Neuron (in vitro differentiated cells): Measurements from ENCODE around the gene TNPO1.
A peak's percentile ranks its signal among the peaks of the same experiment; 100 is the strongest.

ENCODE experiments used
- H2AFZ ChIP-seq: one replicate; pipeline ENCODE4 v1.6.1; 2013; ENCODE audit warnings: low read depth, mild to moderate bottlenecking, inconsistent platforms, low read length, moderate library complexity
- H3K27me3 ChIP-seq: one replicate; pipeline ENCODE4 v1.6.1; 2013; ENCODE audit warnings: low read length; ENCODE audit not compliant: insufficient read depth
- H3K36me3 ChIP-seq: one replicate; pipeline ENCODE4 v1.6.1; 2013; ENCODE audit warnings: low read length; ENCODE audit not compliant: insufficient read depth
- H3K4me1 ChIP-seq: one replicate; pipeline ENCODE4 v1.6.1; 2013; ENCODE audit warnings: low read length; ENCODE audit not compliant: insufficient read depth
- H3K4me3 ChIP-seq: 2 replicates; pipeline ENCODE4 v1.5.1; 2013; ENCODE audit warnings: mild to moderate bottlenecking, low read length, moderate library complexity
- H3K9me3 ChIP-seq: one replicate; pipeline ENCODE4 v1.6.1; 2013; ENCODE audit warnings: low read length

Gene TNPO1

GRCh38 chr5:72848474-72849428 is 32.3 kb downstream of the TNPO1 start:
- H3K4me3 ChIP-seq = peak overlapping the region; percentile 94
- H2AFZ ChIP-seq = peak overlapping the region; percentile 12
- H3K36me3 ChIP-seq = peaks cover 28% of the 10 kb centered on the region
- no peaks in the 10 kb centered on the region for H3K27me3 ChIP-seq
- peaks cover 26% of the 10 kb centered on the region for H3K4me1 ChIP-seq
- no peaks in the 10 kb centered on the region for H3K9me3 ChIP-seq

GRCh38 chr5:72849546-72849945 is 33.1 kb downstream of the TNPO1 start:
- Histone ChIP-seq H2AFZ (no peak overlapping the region), H3K4me3 (peak overlapping the region; percentile 94), H3K36me3 (peaks cover 35% of the 10 kb centered on the region), H3K27me3 (no peaks in the 10 kb centered on the region), H3K9me3 (no peaks in the 10 kb centered on the region), H3K4me1 (peaks cover 26% of the 10 kb centered on the region)

DNA sequence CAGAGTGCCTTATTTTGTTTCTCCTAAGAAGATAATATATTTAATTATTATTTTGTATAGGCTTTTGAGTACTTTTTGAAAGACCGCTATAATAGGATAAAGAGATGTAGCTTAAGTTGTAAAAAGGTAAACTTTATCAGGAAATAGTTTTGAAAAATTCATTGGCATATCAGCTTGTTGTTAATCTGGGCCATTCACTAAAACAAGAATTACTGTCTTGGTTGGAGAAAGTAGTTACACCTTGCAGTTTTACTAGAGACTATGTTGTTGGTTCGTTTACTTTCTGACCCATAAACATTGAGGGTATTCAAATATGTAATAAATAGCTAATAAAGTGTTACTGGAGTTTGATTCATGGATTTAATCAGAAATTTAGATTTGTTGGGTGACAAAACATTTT is 33.7 kb downstream of the TNPO1 start:
- H2AFZ ChIP-seq = no peak overlapping the region
- no peaks in the 10 kb centered on the region for H3K9me3 ChIP-seq
- H3K4me3 ChIP-seq = peak overlapping the region; percentile 94
- no peaks in the 10 kb centered on the region for H3K27me3 ChIP-seq
- H3K4me1 ChIP-seq = peaks cover 26% of the 10 kb centered on the region
- peaks cover 40% of the 10 kb centered on the region for H3K36me3 ChIP-seq

DNA sequence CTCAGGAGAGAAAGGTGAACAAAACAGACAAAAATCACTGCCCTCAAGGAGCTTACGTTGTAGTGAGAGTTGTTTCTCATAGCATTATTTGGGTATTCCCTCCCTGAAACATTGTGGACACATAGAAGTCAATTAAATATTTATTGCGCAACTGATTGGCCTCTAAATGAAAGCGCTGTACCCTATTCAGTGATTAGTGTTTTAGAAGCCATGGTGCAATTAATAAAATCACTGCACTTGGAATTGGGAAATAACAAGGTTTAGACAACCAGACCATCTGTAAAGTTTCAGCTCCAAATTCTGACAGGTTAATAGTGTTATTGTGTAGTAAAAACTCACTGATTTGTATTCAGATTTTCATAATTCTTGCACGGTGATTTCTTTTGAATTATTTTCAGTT is 35.9 kb downstream of the TNPO1 start:
- Histone ChIP-seq H3K9me3 (no peaks in the 10 kb centered on the region), H2AFZ (no peak overlapping the region), H3K36me3 (peaks cover 61% of the 10 kb centered on the region), H3K4me1 (peaks cover 26% of the 10 kb centered on the region), H3K27me3 (no peaks in the 10 kb centered on the region), H3K4me3 (no peak overlapping the region)

DNA sequence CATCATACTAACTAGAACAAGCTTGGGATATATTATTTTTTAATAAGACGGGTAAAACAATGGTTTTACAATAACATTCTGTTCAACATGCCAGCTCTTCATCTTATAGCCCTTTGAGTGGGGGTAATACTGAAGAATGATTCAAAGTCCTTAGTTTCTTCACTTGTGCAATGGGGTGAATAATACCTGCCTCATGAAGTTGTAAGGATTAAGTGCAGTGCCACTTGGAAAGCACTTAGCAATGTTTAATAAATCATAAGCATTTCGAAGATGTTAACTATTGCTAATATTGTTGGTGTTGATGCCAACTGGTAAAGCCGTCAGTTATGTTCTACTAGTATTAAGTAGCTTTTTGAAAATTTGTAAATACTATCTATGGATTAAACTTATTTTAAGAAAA is 38.0 kb downstream of the TNPO1 start:
- no peak overlapping the region for H3K4me3 ChIP-seq
- no peaks in the 10 kb centered on the region for H3K27me3 ChIP-seq
- H2AFZ ChIP-seq = no peak overlapping the region
- peaks cover 22% of the 10 kb centered on the region for H3K4me1 ChIP-seq
- peaks cover 75% of the 10 kb centered on the region for H3K36me3 ChIP-seq
- no peaks in the 10 kb centered on the region for H3K9me3 ChIP-seq

DNA sequence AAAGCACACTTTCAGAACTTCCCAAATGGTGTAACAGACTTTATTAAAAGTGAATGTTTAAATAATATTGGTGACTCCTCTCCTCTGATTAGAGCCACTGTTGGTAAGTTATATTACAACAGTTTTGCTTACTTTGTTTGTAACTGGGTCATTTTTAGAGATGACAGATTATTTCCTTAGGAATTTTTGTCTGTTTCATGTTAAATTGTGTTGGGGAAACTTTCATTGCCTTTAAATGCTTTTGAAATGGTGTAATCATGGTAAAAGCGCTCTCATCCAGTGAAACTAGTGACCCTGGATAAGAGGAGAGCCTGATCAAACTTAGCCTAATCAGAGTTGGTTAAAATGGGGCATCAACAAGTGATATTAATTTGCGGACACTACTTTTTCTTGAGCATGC is 39.4 kb downstream of the TNPO1 start:
- Histone ChIP-seq H3K36me3 (peaks cover 81% of the 10 kb centered on the region), H3K4me3 (no peak overlapping the region), H3K27me3 (no peaks in the 10 kb centered on the region), H2AFZ (no peak overlapping the region), H3K4me1 (peaks cover 10% of the 10 kb centered on the region), H3K9me3 (no peaks in the 10 kb centered on the region)

GRCh38 chr5:72857396-72857795 is 40.9 kb downstream of the TNPO1 start:
- Histone ChIP-seq H3K36me3 (peaks cover 84% of the 10 kb centered on the region), H3K4me1 (no peaks in the 10 kb centered on the region), H3K27me3 (no peaks in the 10 kb centered on the region), H3K4me3 (no peak overlapping the region), H3K9me3 (no peaks in the 10 kb centered on the region), H2AFZ (no peak overlapping the region)

DNA sequence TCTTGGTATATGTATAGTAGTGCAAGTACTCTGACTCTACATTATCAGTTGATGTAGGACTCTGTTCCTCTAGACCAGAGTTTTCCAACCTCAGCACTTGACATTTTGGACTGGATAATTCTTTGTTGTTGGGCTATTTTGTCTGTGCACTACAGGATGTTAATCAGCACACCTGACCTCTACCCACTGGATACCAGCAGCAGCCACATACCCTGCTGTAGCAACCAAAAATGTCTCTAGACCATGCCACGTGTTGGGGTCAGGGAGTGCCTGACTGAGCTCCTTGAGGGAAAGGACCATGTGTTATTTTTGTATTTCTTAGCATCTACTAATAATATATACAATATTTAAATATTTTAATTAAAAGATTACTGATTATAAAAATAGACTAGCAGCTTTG is 42.7 kb downstream of the TNPO1 start:
- Histone ChIP-seq H3K36me3 (peaks cover 85% of the 10 kb centered on the region), H3K4me3 (no peak overlapping the region), H3K9me3 (no peaks in the 10 kb centered on the region), H3K4me1 (no peaks in the 10 kb centered on the region), H2AFZ (no peak overlapping the region), H3K27me3 (no peaks in the 10 kb centered on the region)

DNA sequence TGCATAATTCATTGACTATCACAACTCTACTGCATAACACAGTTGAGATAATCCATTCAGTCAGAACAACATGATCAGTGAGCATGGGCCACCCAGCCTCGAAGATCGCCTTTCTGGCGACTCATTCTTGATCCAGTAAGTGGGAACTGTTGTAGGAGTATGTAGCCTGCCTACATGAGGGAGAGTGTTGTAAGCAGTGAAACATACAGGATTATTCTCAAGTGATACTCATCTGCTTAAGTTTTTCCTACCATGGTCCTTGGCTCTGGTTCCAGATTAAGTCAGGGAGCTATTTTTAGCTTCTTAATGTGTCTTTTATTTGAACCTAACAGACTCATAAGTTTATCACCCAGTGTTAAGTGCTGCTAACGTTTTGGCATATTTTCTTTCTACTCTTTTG is 44.0 kb downstream of the TNPO1 start:
- Histone ChIP-seq H3K36me3 (peaks cover 83% of the 10 kb centered on the region), H3K4me3 (no peak overlapping the region), H3K4me1 (no peaks in the 10 kb centered on the region), H2AFZ (no peak overlapping the region), H3K9me3 (no peaks in the 10 kb centered on the region), H3K27me3 (no peaks in the 10 kb centered on the region)

DNA sequence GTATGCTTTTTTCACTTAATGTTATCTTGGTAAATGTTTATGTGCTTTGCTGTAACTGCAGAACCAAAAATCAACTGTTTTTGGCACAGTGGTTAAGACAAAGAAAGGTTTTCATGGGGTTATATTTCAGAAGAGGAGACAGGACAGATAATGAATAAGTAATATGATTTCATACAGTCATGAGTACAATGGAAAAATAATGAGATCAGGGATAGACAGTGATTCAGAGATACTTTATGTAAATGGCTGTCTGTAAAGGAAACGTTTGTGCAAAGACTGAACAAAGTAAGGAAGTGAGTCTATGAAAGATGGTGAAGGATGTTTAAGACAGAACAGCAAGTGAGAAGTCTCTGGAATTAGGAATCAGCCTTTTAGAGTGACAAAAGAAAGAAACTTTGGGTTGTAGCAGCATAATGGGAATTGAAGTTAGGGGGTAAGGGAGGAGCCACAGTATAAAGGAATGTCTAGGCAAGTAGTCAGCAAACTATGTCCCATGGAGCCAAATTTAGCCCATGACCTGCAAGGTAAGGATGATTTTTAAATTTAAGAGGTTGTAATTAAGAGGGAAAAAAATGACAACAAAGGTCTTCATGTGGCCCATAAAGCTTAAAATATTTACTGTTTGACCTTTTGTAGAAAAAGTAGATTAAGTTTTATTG is 55.0 kb downstream of the TNPO1 start:
- peaks cover 83% of the 10 kb centered on the region for H3K36me3 ChIP-seq
- no peaks in the 10 kb centered on the region for H3K27me3 ChIP-seq
- no peaks in the 10 kb centered on the region for H3K9me3 ChIP-seq
- no peaks in the 10 kb centered on the region for H3K4me1 ChIP-seq
- H3K4me3 ChIP-seq = no peak overlapping the region
- no peak overlapping the region for H2AFZ ChIP-seq

DNA sequence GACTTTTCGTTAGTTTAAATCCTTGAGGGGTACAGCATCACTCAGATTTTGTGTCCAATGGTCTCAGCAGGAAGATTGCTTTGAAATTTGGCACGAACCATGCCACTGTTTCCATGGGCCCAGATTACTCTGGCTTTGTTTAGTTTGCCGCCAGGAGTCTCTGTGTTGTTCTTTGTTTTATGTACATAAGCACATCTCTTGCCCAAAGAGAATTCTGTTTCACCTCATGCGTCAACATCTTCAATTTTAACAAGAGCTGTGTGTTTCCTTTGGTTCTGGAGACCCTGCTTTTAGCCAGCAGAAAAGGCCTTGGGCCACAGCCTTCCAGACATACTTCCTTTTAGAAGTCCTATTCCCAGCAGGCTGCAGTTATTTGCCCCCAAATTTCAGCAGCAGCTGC is 62.4 kb downstream of the TNPO1 start:
- H2AFZ ChIP-seq = no peak overlapping the region
- no peaks in the 10 kb centered on the region for H3K4me1 ChIP-seq
- H3K9me3 ChIP-seq = no peaks in the 10 kb centered on the region
- no peak overlapping the region for H3K4me3 ChIP-seq
- H3K36me3 ChIP-seq = peaks cover 85% of the 10 kb centered on the region
- no peaks in the 10 kb centered on the region for H3K27me3 ChIP-seq

DNA sequence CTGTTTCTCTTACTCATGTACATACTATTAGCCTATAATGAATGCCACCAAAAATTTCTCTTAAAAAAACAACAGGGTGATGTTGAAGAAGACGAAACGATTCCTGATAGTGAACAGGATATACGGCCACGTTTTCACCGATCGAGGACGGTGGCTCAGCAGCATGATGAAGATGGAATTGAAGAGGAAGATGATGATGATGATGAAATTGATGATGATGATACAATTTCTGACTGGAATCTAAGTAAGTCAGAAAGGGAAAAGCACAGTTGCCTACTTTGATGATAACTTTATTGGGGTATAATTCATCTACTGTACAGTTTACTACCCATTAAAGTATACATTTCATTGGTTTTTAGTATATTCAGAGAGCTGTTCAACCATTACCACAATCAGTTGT is 66.5 kb downstream of the TNPO1 start:
- no peak overlapping the region for H2AFZ ChIP-seq
- peaks cover 87% of the 10 kb centered on the region for H3K36me3 ChIP-seq
- H3K9me3 ChIP-seq = no peaks in the 10 kb centered on the region
- H3K4me3 ChIP-seq = no peak overlapping the region
- H3K4me1 ChIP-seq = no peaks in the 10 kb centered on the region
- no peaks in the 10 kb centered on the region for H3K27me3 ChIP-seq

- Histone ChIP-seq H3K36me3 (peaks cover 89% of the 10 kb centered on the region), H3K27me3 (no peaks in the 10 kb centered on the region), H2AFZ (no peak overlapping the region), H3K4me1 (no peaks in the 10 kb centered on the region), H3K9me3 (no peaks in the 10 kb centered on the region), H3K4me3 (no peak overlapping the region)
Measured at GRCh38 chr5:72883850-72884249, 67.4 kb downstream of the TNPO1 start.
